HG02870 (cell line): ENCODE results near the gene NRXN2.

ENCODE experiments used
- ATAC-seq: cut with Tn5 transposase; IDR thresholded peaks from one replicate; pipeline ENCODE4 v1.9.1; 2021; ENCODE audit warnings: mild to moderate bottlenecking, moderate library complexity; ENCODE audit not compliant: unreplicated experiment

Gene NRXN2

GRCh38 chr11:64759131-64759721 lies 36.2 kb upstream of the NRXN2 start:
- ATAC-seq: no peak

- no peak for ATAC-seq
Measured at GRCh38 chr11:64758330-64759079, 35.5 kb upstream of the NRXN2 start.

- no peak for ATAC-seq
Measured at GRCh38 chr11:64757549-64758329, 34.7 kb upstream of the NRXN2 start.

- ATAC-seq: no peak
Measured at GRCh38 chr11:64755681-64756361, 32.8 kb upstream of the NRXN2 start.

- no peak for ATAC-seq
Measured at GRCh38 chr11:64754919-64755662, 32.1 kb upstream of the NRXN2 start.

- ATAC-seq: no peak
Measured at GRCh38 chr11:64754124-64754918, 31.3 kb upstream of the NRXN2 start.

- ATAC-seq: no peak
Measured at GRCh38 chr11:64753380-64754123, 30.6 kb upstream of the NRXN2 start.

GRCh38 chr11:64753019-64753379 lies 30.0 kb upstream of the NRXN2 start:
- no peak for ATAC-seq

GRCh38 chr11:64752175-64752970 lies 29.4 kb upstream of the NRXN2 start:
- no peak for ATAC-seq

- ATAC-seq: no peak
Measured at GRCh38 chr11:64751580-64751979, 28.6 kb upstream of the NRXN2 start.

- ATAC-seq: no peak
Measured at GRCh38 chr11:64751136-64751535, 28.1 kb upstream of the NRXN2 start.

GRCh38 chr11:64750361-64751054 lies 27.5 kb upstream of the NRXN2 start:
- ATAC-seq: no peak

GRCh38 chr11:64747961-64748665 lies 25.1 kb upstream of the NRXN2 start:
- ATAC-seq: no peak

- ATAC-seq: no peak
Measured at GRCh38 chr11:64746486-64746885, 23.5 kb upstream of the NRXN2 start.

- no peak for ATAC-seq
Measured at GRCh38 chr11:64745521-64746328, 22.7 kb upstream of the NRXN2 start.

GRCh38 chr11:64745189-64745520 lies 22.2 kb upstream of the NRXN2 start:
- no peak for ATAC-seq
